DMS53 (cell line): ENCODE measurements around the gene CCND3.
"Not testable (repeated sequence)": the region's sequence is repeated elsewhere in the genome, so short reads cannot be mapped to it uniquely, and the experiment has no call there.

Experiments
- DNase-seq: peaks from one replicate; lab custom pipeline; 2025; lab: John Stamatoyannopoulos, UW

Gene CCND3

GRCh38 chr6:41947581-41948220 lies 6.1 kb upstream of the CCND3 start:
- DNase-seq, result no peak

GRCh38 chr6:41943456-41943855 lies 1.8 kb upstream of the CCND3 start:
- DNase-seq, result no peak

GRCh38 chr6:41942882-41943281 lies 1.3 kb upstream of the CCND3 start:
- not testable (repeated sequence) for DNase-seq

GRCh38 chr6:41942067-41942851 lies 651 bp upstream of the CCND3 start:
- DNase-seq, result peak; percentile 85

GRCh38 chr6:41940759-41941279 lies 789 bp downstream of the CCND3 start:
- DNase-seq, result peak; percentile 79

GRCh38 chr6:41939848-41940758 lies 1.5 kb downstream of the CCND3 start:
- DNase-seq, result no peak

- DNase-seq, result no peak
These were observed 2.3 kb downstream of the CCND3 start for GRCh38 chr6:41939176-41939847.

- DNase-seq, result no peak
These were observed 2.9 kb downstream of the CCND3 start for GRCh38 chr6:41938590-41939175.

GRCh38 chr6:41937861-41938574 lies 3.6 kb downstream of the CCND3 start:
- no peak for DNase-seq

- no peak for DNase-seq
These were observed 4.1 kb downstream of the CCND3 start for GRCh38 chr6:41937472-41937860.

GRCh38 chr6:41936073-41936837 lies 5.4 kb downstream of the CCND3 start:
- DNase-seq, result peak; percentile 94

- DNase-seq, result no peak
These were observed 5.9 kb downstream of the CCND3 start for GRCh38 chr6:41935685-41936072.

GRCh38 chr6:41935193-41935574 lies 6.4 kb downstream of the CCND3 start:
- no peak for DNase-seq

GRCh38 chr6:41934278-41935192 lies 7.1 kb downstream of the CCND3 start:
- DNase-seq, result no peak

- no peak for DNase-seq
These were observed 9.2 kb downstream of the CCND3 start for GRCh38 chr6:41932378-41932777.

- DNase-seq, result no peak
These were observed 9.8 kb downstream of the CCND3 start for GRCh38 chr6:41931792-41932191.

GRCh38 chr6:41929924-41930323 lies 11.7 kb downstream of the CCND3 start:
- no peak for DNase-seq

- DNase-seq, result no peak
These were observed 14.4 kb downstream of the CCND3 start for GRCh38 chr6:41927253-41927652.

GRCh38 chr6:41922154-41922553 lies 19.5 kb downstream of the CCND3 start:
- no peak for DNase-seq
